Endothelial cell of umbilical vein (primary cell): ENCODE measurements around the gene PLBD2. TPM values are rescaled to one million over a fixed set of nuclear protein-coding genes. Genes with fewer than 3 reads are reported as not detected.

Source experiments
- BruUV-seq: library from RNA; stranded (reverse); fragments of 400-500 nt; replicated peaks from 2 replicates; lab custom pipeline; 2021; lab: Mats Ljungman, UMichigan
- CTCF ChIA-PET: fragments of 300-600, 350-600 bp; sonication (Branson Sonifier 250); formaldehyde crosslinking; loops from one replicate; lab custom pipeline; 2021; ENCODE audit warnings: antibody characterized with exemption, inconsistent platforms; lab: Charles Lee
- POLR2A ChIA-PET: fragments of 300-600, 350-600 bp; sonication (Branson Sonifier 250); formaldehyde crosslinking; loops from one replicate; lab custom pipeline; 2021; ENCODE audit warnings: antibody characterized with exemption, inconsistent platforms; lab: Charles Lee
- DNase-seq: peaks from one replicate; pipeline ENCODE4 v3.0.0-alpha.2; 2011; ENCODE audit warnings: low read depth, low spot score
- FAIRE-seq: peaks from 2 replicates; lab custom pipeline; 2011; peaks lifted over from hg19 to GRCh38; lab: Jason Lieb, UNC
- H2AFZ ChIP-seq: 2 replicates; pipeline ENCODE4 v1.6.0; 2012; ENCODE audit warnings: low read depth, low read length, control low read depth, inconsistent platforms
- H3K27ac ChIP-seq: 2 replicates; pipeline ENCODE4 v1.5.1; 2011; ENCODE audit warnings: low read depth, mild to moderate bottlenecking, control low read depth, low read length, moderate library complexity; ENCODE audit not compliant: insufficient read depth
- H3K27me3 ChIP-seq, 2 experiments: 2 replicates each; pipeline versions ENCODE4 v1.6.0 to v1.6.1; 2011; ENCODE audit warnings: low read length in 2 of 2, mixed read lengths in 1 of 2; ENCODE audit not compliant: control insufficient read depth in 2 of 2, insufficient read depth in 2 of 2
- H3K36me3 ChIP-seq, 2 experiments: 2 replicates in 1 of 2; 3 replicates in 1 of 2; pipeline ENCODE4 v1.5.1; 2011; ENCODE audit warnings: low read length in 2 of 2, mild to moderate bottlenecking in 1 of 2, moderate library complexity in 1 of 2; ENCODE audit not compliant: control insufficient read depth in 2 of 2, insufficient read depth in 2 of 2; ENCODE audit errors: extremely low read depth in 1 of 2
- H3K4me1 ChIP-seq: 3 replicates; pipeline ENCODE4 v1.5.1; 2011; ENCODE audit warnings: mild to moderate bottlenecking, low read length; ENCODE audit not compliant: control insufficient read depth, insufficient read depth; ENCODE audit errors: extremely low read depth
- H3K4me2 ChIP-seq: 2 replicates; pipeline ENCODE4 v1.6.1; 2011; ENCODE audit warnings: low read length, control low read depth, mixed read lengths; ENCODE audit not compliant: insufficient read depth
- H3K4me3 ChIP-seq, 3 experiments: fragments of 200-600 bp in 1 of 3; sonication (generic), shearing (Covaris generic) in 1 of 3; replicated peaks in 1 of 3; 2 replicates each; pipeline ENCODE4 v1.5.1; 2011 to 2016; ENCODE audit warnings: control low read depth in 3 of 3, low read length in 3 of 3, mild to moderate bottlenecking in 2 of 3, inconsistent platforms in 1 of 3, low read depth in 1 of 3, moderate library complexity in 1 of 3; ENCODE audit not compliant: insufficient read depth in 1 of 3
- H3K79me2 ChIP-seq: 2 replicates; pipeline ENCODE4 v1.6.0; 2012; ENCODE audit warnings: low read length, inconsistent platforms; ENCODE audit not compliant: control insufficient read depth, insufficient read depth
- H3K9ac ChIP-seq: replicated peaks from 2 replicates; pipeline ENCODE3; 2011; ENCODE audit warnings: low read length, control low read depth; ENCODE audit not compliant: insufficient read depth; ENCODE audit errors: extremely low read depth
- H3K9me1 ChIP-seq: replicated peaks from 3 replicates; pipeline ENCODE4 v1.6.0; 2011; ENCODE audit warnings: mild to moderate bottlenecking, low read length; ENCODE audit not compliant: control insufficient read depth, insufficient read depth; ENCODE audit errors: extremely low read depth
- H3K9me3 ChIP-seq: replicated peaks from 2 replicates; pipeline ENCODE4 v1.5.1; 2012; ENCODE audit warnings: low read length, inconsistent platforms; ENCODE audit not compliant: control insufficient read depth, insufficient read depth
- H4K20me1 ChIP-seq: replicated peaks from 2 replicates; pipeline ENCODE3; 2011; ENCODE audit warnings: mild to moderate bottlenecking, low read length; ENCODE audit not compliant: control insufficient read depth, insufficient read depth; ENCODE audit errors: extremely low read depth
- CTCF ChIP-seq, 2 donors: IDR thresholded peaks; 1 replicate in 1 of 2; 2 replicates in 1 of 2; pipeline ENCODE4 v1.5.1; 2011; ENCODE audit warnings: low read length in 2 of 2, mild to moderate bottlenecking in 2 of 2, moderate library complexity in 2 of 2, control low read depth in 1 of 2, inconsistent platforms in 1 of 2, low read depth in 1 of 2; ENCODE audit not compliant: insufficient read depth in 1 of 2; ENCODE audit errors: extremely low read depth in 1 of 2
- EZH2 ChIP-seq: IDR thresholded peaks from 2 replicates; pipeline ENCODE4 v1.6.1; 2012; ENCODE audit warnings: borderline replicate concordance, low read depth, mild to moderate bottlenecking, moderate library complexity, low read length, inconsistent platforms; ENCODE audit not compliant: severe bottlenecking
- FOS ChIP-seq: IDR thresholded peaks from 2 replicates; pipeline ENCODE4 v1.6.1; 2011; ENCODE audit warnings: mild to moderate bottlenecking, low read length, moderate library complexity, borderline replicate concordance; ENCODE audit not compliant: insufficient read depth
- GATA2 ChIP-seq: IDR thresholded peaks from 2 replicates; pipeline ENCODE4 v1.7.0; 2011; ENCODE audit warnings: low read depth, mild to moderate bottlenecking, moderate library complexity, mixed read lengths, low read length; ENCODE audit not compliant: insufficient read length, insufficient read depth
- JUN ChIP-seq: IDR thresholded peaks from 2 replicates; pipeline ENCODE4 v1.6.1; 2011; ENCODE audit warnings: borderline replicate concordance, low read depth; ENCODE audit not compliant: insufficient read length, insufficient read depth
- MAX ChIP-seq: IDR thresholded peaks from 2 replicates; pipeline ENCODE4 v1.6.1; 2011; ENCODE audit not compliant: insufficient read depth, insufficient read length
- MYC ChIP-seq: IDR thresholded peaks from one replicate; pipeline ENCODE4 v1.6.1; 2011; ENCODE audit warnings: mild to moderate bottlenecking, low read depth, low read length
- POLR2A ChIP-seq: IDR thresholded peaks from 2 replicates; pipeline ENCODE4 v1.6.1; 2012; ENCODE audit warnings: low read depth, mild to moderate bottlenecking, control low read depth, low read length
- POLR2AphosphoS5 ChIP-seq: IDR thresholded peaks from 2 replicates; pipeline ENCODE4 v1.6.1; 2012; ENCODE audit warnings: low read depth, mild to moderate bottlenecking, control low read depth, low read length, moderate library complexity; ENCODE audit not compliant: insufficient read depth
- dilution Hi-C: fragments of 300-500 bp; cut with MboI; formaldehyde crosslinking; loops from one replicate; pipeline ENCODE4 v1.15.0; 2019; ENCODE audit warnings: low sequenced_read_pairs; ENCODE audit not compliant: extremely low pct_ligation_motif_present
- intact Hi-C: fragments of 100-400 bp; cut with micrococcal nuclease; formaldehyde crosslinking; loops from one replicate; pipeline ENCODE4 v1.10.0; 2022
- polyA plus RNA-seq, 4 experiments: library from polyadenylated mRNA; depleted of rRNA in 3 of 4; stranded (reverse) in 3 of 4; unstranded in 1 of 4; fragments of >200 nt; gene quantifications; 2 replicates each; pipeline versions ENCODE4 v1.2.1 to v1.2.3, GENCODE V29; 2011 to 2012; ENCODE audit warnings: missing spikeins in 1 of 4
- total RNA-seq: library from RNA; stranded (reverse); gene quantifications from 2 replicates; pipeline ENCODE4 v1.2.3, GENCODE V29; 2021

The PLBD2 gene
- total and polyA plus RNA-seq, 2 donors (not counting 3 experiments of a cell fraction or from before 2014, with no cell fraction given) = 24.4 to 46.8 TPM

- no peak overlapping the region for H3K9ac ChIP-seq
- dilution Hi-C loops (no loop called here), intact Hi-C loops (no loop called here)
- ChIA-PET CTCF (no interaction called here), POLR2A (no interaction called here)
- BruUV-seq = no TSS peak
- H3K4me1 ChIP-seq = peaks cover 6% of the 10 kb centered on the region
- TF ChIP-seq CTCF (IDR thresholded peaks at IDR 0.05; ENCODE audit: extremely low read depth in 1 of 2, insufficient read depth in 1 of 2, low read depth in 1 of 2, low read length in 2 of 2) = peak in 1 of 2 donors; percentile 7
- no peak for TF ChIP-seq POLR2A
- no peaks in the 10 kb centered on the region for H3K36me3 ChIP-seq
- no peak overlapping the region for H3K27ac ChIP-seq
- DNase-seq (no peak), FAIRE-seq (no peak)
- no peak overlapping the region for H3K4me2 ChIP-seq
- no peaks in the 10 kb centered on the region for H3K27me3 ChIP-seq
- H3K9me3 ChIP-seq = no peaks in the 10 kb centered on the region
- no peaks in the 10 kb centered on the region for H4K20me1 ChIP-seq
- peaks cover 9% of the 10 kb centered on the region for H3K79me2 ChIP-seq
- H2AFZ ChIP-seq = no peak overlapping the region
- H3K9me1 ChIP-seq = no peaks in the 10 kb centered on the region
- no peak overlapping the region for H3K4me3 ChIP-seq
Observed at GRCh38 chr12:113359939-113360748, 1.8 kb downstream of the PLBD2 start.

- dilution Hi-C loops = no loop called here
- CTCF ChIA-PET = interaction anchor here (1.0 to 1.9 kb wide), 3 partner anchors 21 to 100 kb away, joined by 3 to 6 read pairs (median 5); no protein-coding TSS in a partner anchor
- peaks cover 9% of the 10 kb centered on the region for H3K79me2 ChIP-seq
- DNase-seq = no peak
- no peaks in the 10 kb centered on the region for H3K27me3 ChIP-seq
- H3K4me1 ChIP-seq = peaks cover 6% of the 10 kb centered on the region
- H2AFZ ChIP-seq = no peak overlapping the region
- H3K9me3 ChIP-seq = no peaks in the 10 kb centered on the region
- no peaks in the 10 kb centered on the region for H3K36me3 ChIP-seq
- no peak overlapping the region for H3K9ac ChIP-seq
- intact Hi-C loops = no loop called here
- H3K4me2 ChIP-seq = no peak overlapping the region
- H3K27ac ChIP-seq = no peak overlapping the region
- no peaks in the 10 kb centered on the region for H4K20me1 ChIP-seq
- TF ChIP-seq GATA2 = no peak
- TF ChIP-seq POLR2AphosphoS5 = no peak
- TF ChIP-seq JUN = no peak
- no peak for TF ChIP-seq FOS
- TF ChIP-seq EZH2 = no peak
- no peak for TF ChIP-seq MAX
- no peak for TF ChIP-seq POLR2A
- no peak for TF ChIP-seq MYC
- no peak for TF ChIP-seq CTCF (IDR thresholded peaks at IDR 0.05; ENCODE audit: extremely low read depth in 1 of 2, insufficient read depth in 1 of 2, low read depth in 1 of 2, low read length in 2 of 2)
- POLR2A ChIA-PET = no interaction called here
- FAIRE-seq = peak; percentile 12
- H3K4me3 ChIP-seq = no peak overlapping the region
- BruUV-seq = no TSS peak
- no peaks in the 10 kb centered on the region for H3K9me1 ChIP-seq
Observed at GRCh38 chr12:113361574-113362370, 3.4 kb downstream of the PLBD2 start.
